Glomerular visceral epithelial cell (primary cell): ENCODE results near the gene GPAM.

ENCODE experiments used
- DNase-seq: peaks from one replicate; pipeline ENCODE4 v3.0.0-alpha.2; 2016; ENCODE audit errors: extremely low spot score

The GPAM gene

GRCh38 chr10:112182784-112183328 is 709 bp downstream of the GPAM start:
- peak; percentile 1 for DNase-seq

- DNase-seq, result no peak
These were observed 6.3 kb downstream of the GPAM start for GRCh38 chr10:112177247-112177646.

GRCh38 chr10:112176543-112176942 is 7.0 kb downstream of the GPAM start:
- no peak for DNase-seq

GRCh38 chr10:112175409-112175808 is 8.2 kb downstream of the GPAM start:
- DNase-seq, result no peak

- DNase-seq, result no peak
These were observed 10.4 kb downstream of the GPAM start for GRCh38 chr10:112173206-112173605.

- DNase-seq, result no peak
These were observed 14.8 kb downstream of the GPAM start for GRCh38 chr10:112168733-112169132.

GRCh38 chr10:112166800-112167199 is 16.8 kb downstream of the GPAM start:
- DNase-seq, result no peak

GRCh38 chr10:112161757-112162518 is 21.6 kb downstream of the GPAM start:
- no peak for DNase-seq

GRCh38 chr10:112160834-112161233 is 22.7 kb downstream of the GPAM start:
- DNase-seq, result no peak

- no peak for DNase-seq
These were observed 24.1 kb downstream of the GPAM start for GRCh38 chr10:112159469-112159868.

GRCh38 chr10:112151524-112152039 is 32.0 kb downstream of the GPAM start:
- no peak for DNase-seq

GRCh38 chr10:112148331-112148730 is 35.2 kb downstream of the GPAM start:
- DNase-seq, result no peak

- no peak for DNase-seq
These were observed 36.8 kb downstream of the GPAM start for GRCh38 chr10:112146799-112147198.

- no peak for DNase-seq
These were observed 38.3 kb downstream of the GPAM start for GRCh38 chr10:112145263-112145662.

GRCh38 chr10:112143420-112143819 is 40.1 kb downstream of the GPAM start:
- no peak for DNase-seq

GRCh38 chr10:112141292-112141691 is 42.3 kb downstream of the GPAM start:
- DNase-seq, result no peak

- peak; percentile 77 for DNase-seq
These were observed 43.2 kb downstream of the GPAM start for GRCh38 chr10:112140110-112140970.

- DNase-seq, result no peak
These were observed 44.4 kb downstream of the GPAM start for GRCh38 chr10:112139176-112139575.

GRCh38 chr10:112137154-112137987 is 46.2 kb downstream of the GPAM start:
- peak; percentile 65 for DNase-seq

GRCh38 chr10:112136486-112137153 is 46.9 kb downstream of the GPAM start:
- DNase-seq, result no peak

GRCh38 chr10:112135604-112136003 is 48.0 kb downstream of the GPAM start:
- no peak for DNase-seq
